MCF 10A (cell line): ENCODE results near the gene ENTPD6. TPM values are rescaled to one million over a fixed set of nuclear protein-coding genes. Genes with fewer than 3 reads are reported as not detected.

Experiments
- BruUV-seq: library from RNA; stranded (reverse); fragments of 400-500 nt; replicated peaks from 2 replicates; lab custom pipeline; 2021; lab: Mats Ljungman, UMichigan
- CTCF ChIA-PET: fragments of 300-600 bp; sonication (Branson Sonifier 250); formaldehyde crosslinking; extraction: SDS; loops from one replicate; lab custom pipeline; 2021; ENCODE audit warnings: antibody characterized with exemption, inconsistent platforms; lab: Yijun Ruan, JAX
- POLR2A ChIA-PET: fragments of 300-600, 350-650 bp; sonication (Branson Sonifier 250); formaldehyde crosslinking; extraction: SDS; loops from one replicate; lab custom pipeline; 2020; ENCODE audit warnings: antibody characterized with exemption, inconsistent platforms; lab: Yijun Ruan, JAX
- DNase-seq: peaks from one replicate; pipeline ENCODE4 v3.0.0-alpha.2; 2018; ENCODE audit not compliant: unreplicated experiment
- H3K27ac Mint-ChIP-seq: one replicate; pipeline ENCODE4 v1.8.0; 2022; ENCODE audit warnings: mild to moderate bottlenecking, low read depth, mixed read lengths; ENCODE audit not compliant: unreplicated experiment
- H3K27me3 Mint-ChIP-seq: one replicate; pipeline ENCODE4 v1.8.0; 2022; ENCODE audit warnings: mixed read lengths; ENCODE audit not compliant: insufficient read depth, unreplicated experiment
- H3K36me3 Mint-ChIP-seq: one replicate; pipeline ENCODE4 v1.8.0; 2022; ENCODE audit warnings: mild to moderate bottlenecking, moderate library complexity, mixed read lengths; ENCODE audit not compliant: insufficient read depth, unreplicated experiment
- H3K4me1 Mint-ChIP-seq: one replicate; pipeline ENCODE4 v1.8.0; 2022; ENCODE audit warnings: mixed read lengths; ENCODE audit not compliant: insufficient read depth, unreplicated experiment
- H3K4me3 Mint-ChIP-seq: one replicate; pipeline ENCODE4 v1.8.0; 2022; ENCODE audit warnings: mild to moderate bottlenecking, moderate library complexity, mixed read lengths; ENCODE audit not compliant: unreplicated experiment
- H3K9me3 Mint-ChIP-seq: one replicate; pipeline ENCODE4 v1.8.0; 2022; ENCODE audit warnings: mixed read lengths; ENCODE audit not compliant: unreplicated experiment
- intact Hi-C: fragments of 100-400 bp; cut with micrococcal nuclease; formaldehyde crosslinking; loops from 2 replicates; pipeline ENCODE4 v1.14.1; 2022
- total RNA-seq: library from RNA; stranded (reverse); gene quantifications from 2 replicates; pipeline ENCODE4 v1.2.3, GENCODE V29; 2022
- TF ChIP-seq, protein P1 (sequence below): fragments of 200-600 bp; IDR thresholded peaks from one replicate; pipeline ENCODE4 v1.8.0; 2022; ENCODE audit warnings: antibody characterized with exemption, mild to moderate bottlenecking; ENCODE audit not compliant: unreplicated experiment

The ENTPD6 gene
- total RNA-seq, 1 experiment from 2014 or later, result 98.0 TPM

DNA sequence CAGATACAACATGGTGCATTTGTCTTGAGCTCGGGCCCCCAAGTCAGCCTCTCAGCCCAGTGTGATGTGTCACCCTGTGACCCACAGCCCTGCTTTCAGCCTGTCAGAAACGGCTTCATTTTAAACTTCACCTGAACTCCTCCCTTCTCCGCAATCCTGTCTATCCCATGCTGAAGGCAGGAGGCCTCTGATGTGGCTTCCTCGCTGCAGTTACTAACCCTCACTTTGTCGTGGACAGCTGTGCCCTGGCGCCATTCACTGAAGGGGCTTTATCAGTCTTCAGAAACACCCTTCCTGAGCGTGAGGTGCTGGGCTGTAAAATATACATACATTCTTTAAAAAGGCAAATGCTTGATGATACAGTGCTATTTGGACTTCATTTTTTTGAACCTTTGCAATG, 7.9 kb upstream of the ENTPD6 start:
- no peak overlapping the region for H3K4me3 Mint-ChIP-seq
- peaks cover 12% of the 10 kb centered on the region for H3K36me3 Mint-ChIP-seq
- DNase-seq, result no peak
- BruUV-seq, result no TSS peak
- TF ChIP-seq, protein P1, sequence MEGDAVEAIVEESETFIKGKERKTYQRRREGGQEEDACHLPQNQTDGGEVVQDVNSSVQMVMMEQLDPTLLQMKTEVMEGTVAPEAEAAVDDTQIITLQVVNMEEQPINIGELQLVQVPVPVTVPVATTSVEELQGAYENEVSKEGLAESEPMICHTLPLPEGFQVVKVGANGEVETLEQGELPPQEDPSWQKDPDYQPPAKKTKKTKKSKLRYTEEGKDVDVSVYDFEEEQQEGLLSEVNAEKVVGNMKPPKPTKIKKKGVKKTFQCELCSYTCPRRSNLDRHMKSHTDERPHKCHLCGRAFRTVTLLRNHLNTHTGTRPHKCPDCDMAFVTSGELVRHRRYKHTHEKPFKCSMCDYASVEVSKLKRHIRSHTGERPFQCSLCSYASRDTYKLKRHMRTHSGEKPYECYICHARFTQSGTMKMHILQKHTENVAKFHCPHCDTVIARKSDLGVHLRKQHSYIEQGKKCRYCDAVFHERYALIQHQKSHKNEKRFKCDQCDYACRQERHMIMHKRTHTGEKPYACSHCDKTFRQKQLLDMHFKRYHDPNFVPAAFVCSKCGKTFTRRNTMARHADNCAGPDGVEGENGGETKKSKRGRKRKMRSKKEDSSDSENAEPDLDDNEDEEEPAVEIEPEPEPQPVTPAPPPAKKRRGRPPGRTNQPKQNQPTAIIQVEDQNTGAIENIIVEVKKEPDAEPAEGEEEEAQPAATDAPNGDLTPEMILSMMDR, result no peak
- CTCF ChIA-PET, result interaction anchor here (0.7 to 6.3 kb wide), 4 partner anchors 8 to 211 kb away, joined by 3 to 37 read pairs (median 3); no protein-coding TSS in a partner anchor
- H3K27ac Mint-ChIP-seq, result no peak overlapping the region
- no peaks in the 10 kb centered on the region for H3K4me1 Mint-ChIP-seq
- POLR2A ChIA-PET, result interaction anchor here (0.5 to 1.5 kb wide), 3 partner anchors 9 to 1767 kb away, joined by 4 to 5 read pairs (median 5); no protein-coding TSS in a partner anchor
- H3K9me3 Mint-ChIP-seq, result peaks cover 22% of the 10 kb centered on the region
- H3K27me3 Mint-ChIP-seq, result no peaks in the 10 kb centered on the region
- intact Hi-C loops, result no loop called here

DNA sequence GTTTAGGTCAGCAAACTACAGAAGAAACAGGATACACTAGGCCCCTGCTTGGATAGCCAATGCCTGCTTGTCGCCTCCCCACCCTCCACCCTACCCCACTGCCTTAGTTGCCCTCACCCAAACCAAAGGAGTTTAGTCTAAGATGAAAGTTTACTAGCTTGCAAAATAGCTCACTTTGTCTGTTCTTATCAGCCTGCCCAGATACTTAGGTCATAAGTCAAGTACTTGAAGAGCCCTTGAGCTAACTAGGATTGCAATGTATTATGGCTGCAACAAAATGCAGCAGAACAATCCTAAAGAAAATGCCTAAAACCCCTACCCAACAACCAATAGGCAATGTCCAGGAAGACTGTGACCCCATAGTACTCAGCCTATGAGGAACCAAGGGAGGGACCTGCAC, 7.3 kb upstream of the ENTPD6 start:
- Mint-ChIP-seq H3K9me3 (peaks cover 21% of the 10 kb centered on the region), H3K4me1 (no peaks in the 10 kb centered on the region), H3K4me3 (no peak overlapping the region), H3K36me3 (peaks cover 12% of the 10 kb centered on the region), H3K27ac (no peak overlapping the region), H3K27me3 (no peaks in the 10 kb centered on the region)
- intact Hi-C loops, result no loop called here
- ChIA-PET CTCF (interaction anchor here (0.7 to 6.3 kb wide), 5 partner anchors 9 to 125 kb away, joined by 3 to 37 read pairs (median 3); no protein-coding TSS in a partner anchor), POLR2A (interaction anchor here (0.6 to 1.6 kb wide), 2 partner anchors 9 to 51 kb away, joined by 3 to 5 read pairs; no protein-coding TSS in a partner anchor)
- BruUV-seq, result no TSS peak
- no peak for DNase-seq
- TF ChIP-seq, protein P1, result no peak

DNA sequence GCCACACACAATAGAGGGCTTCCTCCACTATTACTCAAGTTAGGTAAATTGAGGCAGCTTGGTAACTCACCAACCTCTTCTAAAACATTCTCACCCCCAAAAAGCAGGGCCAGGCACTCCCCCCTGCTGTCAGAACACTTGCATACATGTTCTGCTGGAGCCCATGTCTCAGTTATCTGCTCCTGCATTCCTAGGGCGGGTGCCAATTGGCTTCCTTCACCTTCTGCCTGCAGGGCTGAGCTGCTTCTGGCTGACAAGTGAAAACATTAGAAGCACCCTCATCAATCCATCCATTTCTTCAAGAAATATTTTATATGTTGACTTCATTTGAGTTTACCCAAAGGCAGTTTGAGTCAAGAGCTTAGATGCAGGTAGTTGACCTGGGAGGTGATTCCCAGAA, 4.5 kb upstream of the ENTPD6 start:
- BruUV-seq, result no TSS peak
- Mint-ChIP-seq H3K36me3 (peaks cover 6% of the 10 kb centered on the region), H3K27ac (no peak overlapping the region), H3K4me3 (no peak overlapping the region), H3K9me3 (no peaks in the 10 kb centered on the region), H3K27me3 (no peaks in the 10 kb centered on the region), H3K4me1 (no peaks in the 10 kb centered on the region)
- TF ChIP-seq, protein P1, result no peak
- ChIA-PET POLR2A (interaction anchor here (0.5 to 1.5 kb wide), 5 partner anchors 13 to 196 kb away, joined by 3 to 6 read pairs (median 4); no protein-coding TSS in a partner anchor), CTCF (interaction anchor here (0.7 to 6.3 kb wide), 7 partner anchors 11 to 208 kb away, joined by 3 to 37 read pairs (median 4); no protein-coding TSS in a partner anchor)
- intact Hi-C loops, result no loop called here
- no peak for DNase-seq

DNA sequence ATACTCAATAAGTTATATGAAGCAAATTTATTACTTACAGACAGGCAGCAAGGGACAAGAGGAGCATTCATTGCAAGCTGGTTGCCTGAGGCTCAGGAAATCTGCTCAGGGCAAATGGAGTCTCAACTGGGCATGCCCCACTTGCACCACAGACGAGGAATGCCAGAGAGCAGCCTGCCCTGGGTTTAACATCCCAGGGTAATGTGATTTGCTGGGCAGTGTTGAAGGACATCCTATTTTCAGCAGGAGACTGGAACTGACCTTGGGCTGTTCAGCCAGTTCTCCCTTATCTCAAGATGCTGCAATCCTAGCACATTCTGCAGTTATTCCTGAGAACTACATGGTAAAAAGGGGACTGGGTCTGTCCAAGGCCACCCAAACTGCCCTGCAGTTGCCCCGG, 3.8 kb upstream of the ENTPD6 start:
- no peak for DNase-seq
- no peaks in the 10 kb centered on the region for H3K9me3 Mint-ChIP-seq
- TF ChIP-seq, protein P1, result no peak
- H3K36me3 Mint-ChIP-seq, result peaks cover 6% of the 10 kb centered on the region
- H3K27me3 Mint-ChIP-seq, result no peaks in the 10 kb centered on the region
- no peak overlapping the region for H3K27ac Mint-ChIP-seq
- POLR2A ChIA-PET, result interaction anchor here (0.7 to 1.5 kb wide), 3 partner anchors 13 to 197 kb away, joined by 3 to 4 read pairs (median 4); no protein-coding TSS in a partner anchor
- CTCF ChIA-PET, result interaction anchor here (0.7 to 6.3 kb wide), 7 partner anchors 10 to 208 kb away, joined by 3 to 37 read pairs (median 4); no protein-coding TSS in a partner anchor
- no peaks in the 10 kb centered on the region for H3K4me1 Mint-ChIP-seq
- intact Hi-C loops, result no loop called here
- H3K4me3 Mint-ChIP-seq, result no peak overlapping the region
- BruUV-seq, result no TSS peak
